Activated CD8-positive, alpha-beta T cell treated with anti-CD3 and anti-CD28 coated beads, Interleukin-2, amount 10 ng/mL, durations not matched to agents 7 days and 5 days (primary cell): ENCODE measurements around the gene SHC2. TPM values are rescaled to one million over a fixed set of nuclear protein-coding genes. Genes with fewer than 3 reads are reported as not detected.

Source experiments
- ATAC-seq: fragments of 150-1000 bp; cut with Tn5 transposase; one replicate; pipeline ENCODE4 v1.10.0; 2021; ENCODE audit warnings: moderate library complexity
- CTCF ChIA-PET: fragments of 350-600 bp; sonication (Branson Sonifier 250); formaldehyde crosslinking; loops from one replicate; lab custom pipeline; 2021; ENCODE audit warnings: antibody characterized with exemption; lab: Charles Lee
- POLR2A ChIA-PET: fragments of 350-600 bp; sonication (Branson Sonifier 250); formaldehyde crosslinking; loops from one replicate; lab custom pipeline; 2021; ENCODE audit warnings: antibody characterized with exemption; lab: Charles Lee
- DNase-seq: peaks from one replicate; pipeline ENCODE4 v3.0.0-alpha.2; 2020
- H3K27ac Mint-ChIP-seq: one replicate; pipeline ENCODE4 v1.8.0; 2021; ENCODE audit warnings: mild to moderate bottlenecking, mixed read lengths
- H3K27me3 Mint-ChIP-seq: one replicate; pipeline ENCODE4 v1.8.0; 2021; ENCODE audit warnings: low read depth, mixed read lengths
- H3K36me3 Mint-ChIP-seq: one replicate; pipeline ENCODE4 v1.8.0; 2021; ENCODE audit warnings: low read depth, mixed read lengths
- H3K4me1 Mint-ChIP-seq: one replicate; pipeline ENCODE4 v1.8.0; 2021; ENCODE audit warnings: low read depth, mixed read lengths
- H3K4me3 Mint-ChIP-seq: one replicate; pipeline ENCODE4 v1.8.0; 2021; ENCODE audit warnings: mild to moderate bottlenecking, mixed read lengths
- H3K9me3 Mint-ChIP-seq: one replicate; pipeline ENCODE4 v1.8.0; 2022; ENCODE audit warnings: mixed read lengths; ENCODE audit not compliant: insufficient read depth
- total RNA-seq, 2 experiments: library from RNA; stranded (reverse); gene quantifications; one replicate each; pipeline ENCODE4 v1.2.3, GENCODE V29; 2021

Gene SHC2
- total RNA-seq, 2 experiments from 2014 or later: not detected

DNA sequence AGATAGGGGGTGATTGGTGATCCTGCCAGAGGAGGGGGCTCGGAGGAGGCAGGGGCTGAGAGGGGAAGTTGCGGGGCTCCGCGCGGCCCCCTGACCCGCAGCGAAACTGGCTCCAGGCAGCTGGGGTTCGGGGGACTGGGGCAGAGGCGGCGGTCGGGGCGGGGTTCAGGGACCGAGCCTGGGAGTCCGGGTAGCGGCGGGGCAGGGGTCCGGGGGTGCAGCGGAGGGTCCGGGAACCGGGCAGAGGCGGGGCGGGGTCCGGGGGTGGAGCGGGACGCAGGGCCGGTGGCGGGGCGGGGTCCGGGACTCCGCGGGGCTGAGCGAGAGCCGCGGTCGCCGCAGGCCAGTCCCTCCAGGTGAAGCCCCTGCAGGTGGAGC, 36.6 kb upstream of the SHC2 start:
- Mint-ChIP-seq H3K27ac (no peak overlapping the region), H3K4me3 (no peak overlapping the region), H3K9me3 (no peaks in the 10 kb centered on the region), H3K36me3 (no peaks in the 10 kb centered on the region), H3K4me1 (peaks cover 4% of the 10 kb centered on the region), H3K27me3 (peaks cover 18% of the 10 kb centered on the region)
- ChIA-PET CTCF (interaction anchor here (1.0 kb wide), 1 partner anchor 9 kb away, joined by 4 read pairs; no protein-coding TSS in a partner anchor), POLR2A (no interaction called here)
- no peak for DNase-seq
- ATAC-seq: no peak

- POLR2A ChIA-PET: no interaction called here
Measured at GRCh38 chr19:496986-497385, 36.2 kb upstream of the SHC2 start.

DNA sequence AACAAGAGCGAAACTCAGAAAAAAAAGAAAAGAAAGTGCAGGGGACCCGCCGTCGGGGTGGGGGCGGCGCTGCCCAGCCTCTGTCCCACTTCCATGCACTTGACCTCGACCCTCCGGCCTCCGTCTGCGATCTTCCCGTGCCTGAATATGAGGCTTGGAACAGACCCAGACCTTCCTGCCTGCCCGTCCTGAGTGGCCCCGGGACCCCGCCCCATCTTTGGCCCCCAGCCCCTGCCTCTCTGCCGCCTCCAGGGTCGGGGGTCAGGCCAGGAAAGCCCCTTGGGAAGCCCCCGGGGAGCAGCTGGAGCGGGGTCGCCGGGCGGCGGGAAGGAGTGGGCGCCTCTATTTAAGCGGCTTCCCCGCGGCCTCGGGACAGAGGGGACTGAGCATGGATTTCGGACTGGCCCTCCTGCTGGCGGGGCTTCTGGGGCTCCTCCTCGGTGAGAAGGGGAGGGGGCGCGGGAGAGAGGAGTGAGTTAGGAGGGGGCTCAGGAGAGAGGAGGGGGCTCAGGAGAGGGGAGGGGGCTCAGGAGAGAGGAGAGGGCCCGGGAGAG, 35.4 kb upstream of the SHC2 start, which contains the start of gene MADCAM1:
Gene MADCAM1 (plus strand): TSS at position 375 of the 554 bp plus-strand sequence. CDS start 14 bp downstream, at position 389.
- Mint-ChIP-seq H3K4me1 (peaks cover 3% of the 10 kb centered on the region), H3K27me3 (peaks cover 18% of the 10 kb centered on the region), H3K9me3 (no peaks in the 10 kb centered on the region), H3K27ac (no peak within 1 kb of the TSS), H3K36me3 (no peaks in the 10 kb centered on the region), H3K4me3 (no peak within 1 kb of the TSS)
- DNase-seq (no peak), ATAC-seq (no peak)
- POLR2A ChIA-PET: interaction anchor here (0.6 to 0.7 kb wide), 2 partner anchors 182 to 1315 kb away, joined by 3 read pairs; no protein-coding TSS in a partner anchor
- CTCF ChIA-PET: interaction anchor here (1.3 to 2.4 kb wide), 3 partner anchors 8 to 15 kb away, joined by 12 to 32 read pairs (median 15); partner anchors contain the start of gene TPGS1

More at GRCh38 chr19:496986-497385, 36.2 kb upstream of the SHC2 start:
- Mint-ChIP-seq H3K4me3 (no peak overlapping the region), H3K4me1 (peaks cover 3% of the 10 kb centered on the region), H3K27me3 (peaks cover 18% of the 10 kb centered on the region), H3K9me3 (no peaks in the 10 kb centered on the region), H3K27ac (no peak overlapping the region), H3K36me3 (no peaks in the 10 kb centered on the region)
- CTCF ChIA-PET: no interaction called here
- ATAC-seq: no peak
- DNase-seq: no peak

GRCh38 chr19:495402-496111, 34.7 kb upstream of the SHC2 start:
- H3K36me3 Mint-ChIP-seq: no peaks in the 10 kb centered on the region
- peak; percentile 26 for ATAC-seq
- H3K27me3 Mint-ChIP-seq: peaks cover 18% of the 10 kb centered on the region
- H3K4me1 Mint-ChIP-seq: peaks cover 3% of the 10 kb centered on the region
- peak; percentile 57 for DNase-seq
- no peak overlapping the region for H3K27ac Mint-ChIP-seq
- ChIA-PET CTCF (interaction anchor here (1.3 to 2.4 kb wide), 3 partner anchors 9 to 15 kb away, joined by 12 to 32 read pairs (median 15); partner anchors contain the start of gene TPGS1), POLR2A (interaction anchor here (0.6 to 0.7 kb wide), 2 partner anchors 181 to 1316 kb away, joined by 3 read pairs; no protein-coding TSS in a partner anchor)
- H3K9me3 Mint-ChIP-seq: no peaks in the 10 kb centered on the region
- no peak overlapping the region for H3K4me3 Mint-ChIP-seq

DNA sequence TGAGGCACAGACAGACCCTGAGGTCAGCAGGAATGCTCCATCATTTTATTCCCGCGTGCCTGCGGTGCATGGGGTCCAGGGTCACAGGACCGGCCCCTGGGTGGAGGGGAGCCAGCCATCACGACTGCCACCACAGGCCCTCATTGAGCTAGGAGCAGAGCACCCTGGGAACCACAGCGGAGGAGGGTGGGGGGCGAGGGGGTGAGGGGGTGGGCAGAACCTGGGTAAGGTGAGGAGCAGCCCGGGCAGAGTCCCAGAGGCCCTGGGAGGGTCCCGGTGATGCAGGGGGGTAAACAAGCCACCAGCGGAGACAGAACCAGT, 34.2 kb upstream of the SHC2 start:
- ChIA-PET CTCF (interaction anchor here (1.3 to 2.4 kb wide), 3 partner anchors 10 to 16 kb away, joined by 12 to 32 read pairs (median 15); partner anchors contain the start of gene TPGS1), POLR2A (no interaction called here)
- DNase-seq (no peak), ATAC-seq (no peak)
- peaks cover 18% of the 10 kb centered on the region for H3K27me3 Mint-ChIP-seq
- no peaks in the 10 kb centered on the region for H3K36me3 Mint-ChIP-seq
- H3K9me3 Mint-ChIP-seq: no peaks in the 10 kb centered on the region
- no peak overlapping the region for H3K4me3 Mint-ChIP-seq
- peaks cover 5% of the 10 kb centered on the region for H3K4me1 Mint-ChIP-seq
- no peak overlapping the region for H3K27ac Mint-ChIP-seq

- peaks cover under 1% of the 10 kb centered on the region for H3K36me3 Mint-ChIP-seq
- H3K9me3 Mint-ChIP-seq: no peaks in the 10 kb centered on the region
- ATAC-seq (no peak), DNase-seq (no peak)
- no peak overlapping the region for H3K27ac Mint-ChIP-seq
- ChIA-PET POLR2A (no interaction called here), CTCF (interaction anchor here (1.3 to 2.4 kb wide), 3 partner anchors 10 to 16 kb away, joined by 12 to 32 read pairs (median 15); partner anchors contain the start of gene TPGS1)
- peaks cover 17% of the 10 kb centered on the region for H3K27me3 Mint-ChIP-seq
- no peak overlapping the region for H3K4me3 Mint-ChIP-seq
- peaks cover 10% of the 10 kb centered on the region for H3K4me1 Mint-ChIP-seq
Measured at GRCh38 chr19:494171-495080, 33.6 kb upstream of the SHC2 start.

- H3K9me3 Mint-ChIP-seq: no peaks in the 10 kb centered on the region
- no peak overlapping the region for H3K27ac Mint-ChIP-seq
- CTCF ChIA-PET: interaction anchor here (2.4 kb wide), 1 partner anchor 17 kb away, joined by 15 read pairs; no protein-coding TSS in a partner anchor
- H3K4me1 Mint-ChIP-seq: peaks cover 10% of the 10 kb centered on the region
- no peak for DNase-seq
- peaks cover 11% of the 10 kb centered on the region for H3K27me3 Mint-ChIP-seq
- POLR2A ChIA-PET: no interaction called here
- H3K36me3 Mint-ChIP-seq: peaks cover 1% of the 10 kb centered on the region
- ATAC-seq: no peak
- no peak overlapping the region for H3K4me3 Mint-ChIP-seq
Measured at GRCh38 chr19:493391-494170, 32.7 kb upstream of the SHC2 start.

DNA sequence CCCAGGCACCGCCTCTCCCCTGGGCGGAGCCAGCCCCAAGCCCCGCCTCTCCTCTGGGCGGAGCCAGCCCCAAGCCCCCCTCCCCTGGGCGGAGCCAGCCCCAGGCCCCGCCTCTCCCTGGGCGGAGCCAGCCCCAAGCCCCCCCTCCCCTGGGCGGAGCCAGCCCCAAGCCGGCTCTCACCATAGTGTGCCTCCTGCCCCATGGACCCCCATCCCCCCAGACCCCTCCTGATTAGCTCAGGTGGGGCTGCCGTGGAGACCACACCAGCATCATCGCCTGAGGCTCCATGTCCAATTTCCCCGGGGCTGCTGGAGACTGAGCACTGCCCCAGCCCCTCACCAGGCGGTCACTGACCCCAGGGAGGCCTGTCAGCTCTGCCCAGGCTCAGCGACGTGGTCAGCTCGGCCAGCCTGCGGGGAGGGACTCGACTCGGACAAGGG, 31.3 kb upstream of the SHC2 start:
- H3K4me1 Mint-ChIP-seq: peaks cover 14% of the 10 kb centered on the region
- ATAC-seq: no peak
- H3K9me3 Mint-ChIP-seq: peaks cover 5% of the 10 kb centered on the region
- CTCF ChIA-PET: no interaction called here
- peaks cover 4% of the 10 kb centered on the region for H3K27me3 Mint-ChIP-seq
- no peak overlapping the region for H3K27ac Mint-ChIP-seq
- H3K4me3 Mint-ChIP-seq: no peak overlapping the region
- peaks cover 4% of the 10 kb centered on the region for H3K36me3 Mint-ChIP-seq
- POLR2A ChIA-PET: no interaction called here
- DNase-seq: no peak

DNA sequence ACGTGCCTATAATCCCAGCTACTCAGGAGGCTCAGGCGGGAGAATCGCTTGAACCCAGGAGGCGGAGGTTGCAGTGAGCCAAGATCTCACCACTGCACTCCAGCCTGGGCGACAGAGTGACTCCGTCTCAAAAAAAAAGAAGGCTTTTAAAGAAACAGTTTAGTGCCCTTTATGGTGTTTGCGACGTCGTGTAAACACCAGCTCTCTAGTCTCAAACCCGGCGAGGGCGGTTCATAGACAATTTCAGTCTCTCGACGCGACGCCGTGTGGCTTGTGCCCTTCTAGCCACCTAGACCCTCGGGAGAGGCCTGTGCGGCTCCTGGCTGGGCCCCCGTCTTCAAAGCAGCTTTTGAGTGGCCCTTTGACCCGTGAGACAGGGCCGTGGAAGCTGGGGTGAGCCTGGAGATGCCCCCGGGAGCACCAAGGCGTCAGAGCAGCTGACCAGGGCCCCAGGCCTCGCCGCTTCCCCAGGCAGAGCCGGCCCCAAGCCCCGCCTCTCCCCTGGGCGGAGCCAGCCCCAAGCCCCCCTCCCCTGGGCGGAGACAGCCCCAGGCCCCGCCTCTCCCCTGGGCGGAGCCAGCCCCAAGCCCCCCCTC, 30.4 kb upstream of the SHC2 start:
- ChIA-PET POLR2A (no interaction called here), CTCF (interaction anchor here (1.6 kb wide), 2 partner anchors 15 to 20 kb away, joined by 7 to 12 read pairs; no protein-coding TSS in a partner anchor)
- peaks cover 5% of the 10 kb centered on the region for H3K27me3 Mint-ChIP-seq
- peaks cover 14% of the 10 kb centered on the region for H3K4me1 Mint-ChIP-seq
- H3K4me3 Mint-ChIP-seq: no peak overlapping the region
- peaks cover 4% of the 10 kb centered on the region for H3K36me3 Mint-ChIP-seq
- no peak for ATAC-seq
- no peak overlapping the region for H3K27ac Mint-ChIP-seq
- H3K9me3 Mint-ChIP-seq: peaks cover 5% of the 10 kb centered on the region
- no peak for DNase-seq

DNA sequence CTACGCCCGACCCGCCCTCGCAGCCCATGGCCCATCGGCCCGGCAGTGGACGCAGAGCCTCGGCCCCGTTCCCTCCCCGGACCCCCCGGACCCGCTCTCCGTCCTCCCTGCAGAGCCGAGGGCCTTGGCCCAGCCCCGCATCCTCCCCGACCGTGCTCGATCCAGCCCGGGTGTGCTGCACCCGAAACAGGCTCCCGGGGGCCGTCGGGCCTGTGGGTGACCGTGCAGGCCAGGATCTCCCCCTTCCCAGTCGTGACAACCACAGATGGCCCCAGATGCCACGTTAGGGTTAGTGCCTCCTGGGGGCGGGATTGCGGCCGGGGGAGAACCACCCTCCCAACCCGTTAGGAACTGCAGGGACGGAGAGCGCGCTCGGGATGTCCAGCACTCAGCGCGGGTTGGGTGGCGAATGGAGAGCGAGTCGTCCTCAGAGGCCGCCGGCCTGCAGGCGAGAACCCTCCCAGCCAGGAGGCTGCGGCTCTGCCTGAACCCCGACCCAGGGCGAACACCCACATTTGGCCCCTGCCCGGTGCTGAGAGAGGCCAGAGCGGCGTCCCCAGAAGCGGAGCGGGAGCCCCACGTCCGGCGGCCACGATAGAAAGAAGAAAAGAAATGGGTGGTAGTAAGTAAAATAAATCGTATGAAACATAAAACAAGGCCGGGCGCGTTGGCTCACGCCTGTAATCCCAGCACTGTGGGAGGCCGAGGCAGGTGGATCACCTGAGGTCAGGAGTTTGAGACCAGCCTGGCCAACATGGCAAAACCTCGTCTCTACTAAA, 28.8 kb upstream of the SHC2 start:
- DNase-seq: no peak
- Mint-ChIP-seq H3K4me1 (peaks cover 14% of the 10 kb centered on the region), H3K27me3 (peaks cover 4% of the 10 kb centered on the region), H3K9me3 (peaks cover 5% of the 10 kb centered on the region), H3K36me3 (peaks cover 4% of the 10 kb centered on the region), H3K4me3 (peak overlapping the region; percentile 75), H3K27ac (peak overlapping the region; percentile 83)
- POLR2A ChIA-PET: interaction anchor here (0.7 to 1.1 kb wide), 3 partner anchors 17 to 22 kb away, joined by 4 to 6 read pairs (median 4); partner anchors contain the start of gene TPGS1
- CTCF ChIA-PET: interaction anchor here (1.0 to 1.8 kb wide), 2 partner anchors 17 to 21 kb away, joined by 9 to 12 read pairs; no protein-coding TSS in a partner anchor
- peak; percentile 29 for ATAC-seq
